HG02610 (cell line): Measurements from ENCODE around the gene SPECC1.
"Not testable (repeated sequence)": the region's sequence is repeated elsewhere in the genome, so short reads cannot be mapped to it uniquely, and the experiment has no call there.

Experiments
- ATAC-seq: cut with Tn5 transposase; IDR thresholded peaks from one replicate; pipeline ENCODE4 v1.9.1; 2021; ENCODE audit warnings: mild to moderate bottlenecking, moderate library complexity; ENCODE audit not compliant: unreplicated experiment

The SPECC1 gene

GRCh38 chr17:20300436-20300934 is 291.3 kb downstream of the SPECC1 start:
- ATAC-seq, result no peak

DNA sequence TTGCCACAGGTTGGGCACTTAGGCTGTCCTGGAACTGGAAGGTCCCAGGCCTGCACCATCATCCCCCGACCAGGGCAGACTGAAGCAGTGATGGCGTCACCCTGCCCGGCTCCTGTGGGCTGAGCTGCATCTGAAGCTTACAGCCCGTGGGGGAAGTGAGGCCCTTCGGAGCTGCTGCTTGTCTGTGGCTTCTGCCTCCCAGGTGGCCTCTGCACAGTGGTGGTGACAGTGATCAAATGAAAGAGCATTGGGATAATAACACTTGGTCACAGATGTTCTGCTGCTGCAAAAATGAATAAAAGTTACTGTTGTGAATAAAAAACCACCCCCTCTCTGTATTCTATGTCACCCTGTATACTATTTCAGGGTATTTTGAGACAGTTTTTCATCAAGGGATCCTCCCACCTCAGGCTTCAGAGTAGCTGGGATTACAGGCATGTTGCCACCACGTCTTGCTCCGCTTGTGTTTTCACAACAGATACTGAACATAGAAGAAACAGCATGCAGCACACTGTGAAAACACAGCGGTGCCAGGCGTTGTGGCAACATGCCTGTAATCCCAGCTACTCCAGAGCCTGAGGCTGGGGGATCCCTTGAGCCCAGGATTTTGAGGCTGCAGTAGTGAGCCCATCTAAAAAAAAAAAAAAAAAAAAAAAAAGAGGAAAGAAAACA is 293.2 kb downstream of the SPECC1 start:
- no peak for ATAC-seq

GRCh38 chr17:20304961-20305360 is 295.8 kb downstream of the SPECC1 start:
- no peak for ATAC-seq

DNA sequence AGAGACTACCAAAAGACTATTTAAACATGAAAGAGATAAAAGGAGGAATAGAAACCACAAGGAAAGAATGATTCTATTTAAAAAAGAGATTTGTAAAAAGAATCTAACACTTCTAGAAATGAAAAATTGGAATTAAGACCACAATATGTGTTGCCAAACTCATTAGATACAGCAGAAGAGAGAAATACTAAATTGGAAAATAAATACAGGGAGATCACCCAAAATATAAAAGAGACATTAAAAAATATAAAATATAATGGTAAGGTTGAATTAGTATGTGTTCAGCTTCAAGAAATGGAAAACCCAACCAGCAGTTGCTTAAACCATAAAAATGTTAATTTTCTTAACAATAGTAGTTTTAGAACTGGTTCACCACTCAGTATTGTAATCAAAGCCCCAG is 297.8 kb downstream of the SPECC1 start:
- ATAC-seq, result no peak

DNA sequence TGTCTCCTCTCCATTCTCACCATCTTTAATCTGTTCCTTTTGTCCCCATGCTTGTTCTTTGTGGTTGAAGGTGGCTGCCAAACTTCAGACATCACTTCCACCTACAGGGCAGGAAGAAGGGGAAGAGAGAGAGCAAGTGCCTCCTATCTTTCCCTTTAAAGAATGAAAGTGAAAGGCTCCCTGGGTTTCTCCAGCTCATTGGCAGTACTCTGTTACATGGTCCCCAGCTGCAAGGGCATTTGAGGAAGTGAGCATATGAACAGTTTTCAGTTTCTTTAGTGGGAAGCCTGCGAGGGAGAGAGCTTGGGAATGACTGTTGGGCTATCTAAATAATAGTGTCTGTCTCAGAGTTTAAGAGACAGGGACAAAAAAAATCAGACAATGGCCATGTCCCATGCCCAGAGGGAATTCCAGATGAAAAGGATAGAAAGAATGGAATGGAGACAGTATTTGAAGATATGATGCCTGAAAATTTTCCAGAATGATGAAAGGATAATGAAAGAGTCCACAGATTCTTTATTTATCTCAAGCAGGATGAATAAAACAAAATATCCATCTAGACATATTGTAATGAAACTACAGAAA is 298.3 kb downstream of the SPECC1 start:
- no peak for ATAC-seq

GRCh38 chr17:20310481-20310880 is 301.3 kb downstream of the SPECC1 start:
- no peak for ATAC-seq

DNA sequence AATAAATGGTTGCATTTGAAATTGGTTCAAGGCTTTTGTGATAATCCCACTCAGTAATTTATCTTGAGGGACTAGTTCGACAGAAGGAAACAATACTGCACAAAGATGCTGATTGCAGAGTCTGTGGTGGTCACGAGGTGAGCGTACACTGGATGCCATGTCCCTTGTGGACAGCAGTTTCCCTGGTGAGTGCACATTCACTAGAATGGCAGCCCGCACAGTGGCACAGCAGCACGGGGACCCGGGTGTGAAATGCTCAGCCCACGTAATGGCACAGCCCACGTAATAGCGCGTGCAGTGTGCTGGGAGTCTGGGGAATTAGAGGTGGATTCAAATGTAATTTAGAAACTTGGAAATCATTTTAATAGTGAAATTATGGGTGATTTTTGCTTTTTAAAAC is 304.1 kb downstream of the SPECC1 start:
- no peak for ATAC-seq

- ATAC-seq, result no peak
Observed at GRCh38 chr17:20313891-20314290, 304.7 kb downstream of the SPECC1 start.

DNA sequence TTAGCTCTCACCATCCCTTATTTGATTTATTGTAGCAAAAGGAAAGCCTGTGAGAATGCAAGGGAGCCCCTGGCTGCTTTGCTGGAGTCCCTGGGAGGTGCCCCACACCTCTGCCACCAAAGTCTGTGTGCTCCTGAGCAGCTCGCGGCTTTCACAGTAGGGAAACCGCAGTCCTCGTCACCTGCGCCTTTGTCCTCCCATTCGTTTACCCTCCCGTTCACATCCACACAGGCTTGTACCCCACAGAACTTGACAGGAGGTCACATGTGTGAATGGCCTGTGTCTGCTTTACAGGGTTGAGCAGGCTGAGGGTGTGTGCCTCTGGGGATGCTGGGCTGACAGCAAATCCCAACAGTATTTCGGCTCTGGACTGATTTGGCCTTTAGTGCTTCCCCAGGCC is 305.7 kb downstream of the SPECC1 start:
- ATAC-seq, result no peak

GRCh38 chr17:20315311-20315710 is 306.2 kb downstream of the SPECC1 start:
- no peak for ATAC-seq

DNA sequence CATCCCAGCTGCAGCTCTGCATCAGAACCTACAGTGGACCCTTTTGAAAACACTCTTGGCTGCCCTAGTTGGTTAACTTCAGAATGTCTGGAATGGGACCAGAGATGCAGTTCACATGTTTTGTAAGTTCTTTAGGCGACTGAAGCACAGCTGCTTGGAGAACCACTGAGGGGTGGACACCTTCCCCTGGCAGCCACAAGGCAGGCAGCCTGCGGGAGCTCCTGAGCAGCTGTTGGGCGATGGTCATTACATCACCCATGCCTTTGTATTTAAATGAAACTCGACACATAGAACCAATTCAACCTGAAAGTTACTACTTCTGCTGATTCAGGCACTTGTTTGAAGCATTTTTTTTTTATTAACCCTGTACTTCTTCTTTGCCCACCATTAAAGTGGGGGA is 306.7 kb downstream of the SPECC1 start:
- no peak for ATAC-seq

DNA sequence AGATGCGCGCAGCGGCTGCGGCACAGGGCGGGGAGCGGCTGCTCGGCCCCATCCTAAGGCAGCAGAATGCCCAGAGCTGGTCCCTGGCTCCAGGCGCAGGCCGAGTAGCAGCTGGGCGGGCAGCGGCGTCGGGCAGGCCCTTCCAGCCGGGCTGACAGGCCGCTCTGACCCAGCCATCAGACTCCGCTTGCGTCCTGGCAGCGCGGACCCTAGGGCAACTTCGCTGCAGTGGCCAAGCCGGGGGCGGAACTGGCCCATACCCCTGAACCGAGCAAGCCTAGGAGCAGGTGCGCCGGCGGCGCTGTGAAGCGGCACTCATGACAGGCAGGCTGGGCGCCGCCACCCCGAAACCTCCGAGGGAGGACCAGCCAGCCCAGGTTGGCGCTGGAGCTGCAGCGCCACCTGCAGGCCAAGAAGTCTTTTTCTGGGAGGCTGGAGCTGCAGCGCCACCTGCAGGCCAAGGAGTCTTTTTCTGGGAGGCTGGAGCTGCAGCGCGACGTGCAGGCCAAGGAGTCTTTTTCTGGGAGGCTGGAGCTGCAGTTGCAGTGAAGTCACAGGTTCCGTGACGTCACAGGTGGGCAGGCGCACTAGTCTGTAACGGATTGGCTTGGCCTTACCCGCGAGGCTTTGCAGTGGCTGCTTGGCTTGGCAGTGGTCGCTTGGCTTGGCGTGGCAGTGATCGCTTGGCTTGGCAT is 311.5 kb downstream of the SPECC1 start:
- ATAC-seq, result peak; percentile 75

DNA sequence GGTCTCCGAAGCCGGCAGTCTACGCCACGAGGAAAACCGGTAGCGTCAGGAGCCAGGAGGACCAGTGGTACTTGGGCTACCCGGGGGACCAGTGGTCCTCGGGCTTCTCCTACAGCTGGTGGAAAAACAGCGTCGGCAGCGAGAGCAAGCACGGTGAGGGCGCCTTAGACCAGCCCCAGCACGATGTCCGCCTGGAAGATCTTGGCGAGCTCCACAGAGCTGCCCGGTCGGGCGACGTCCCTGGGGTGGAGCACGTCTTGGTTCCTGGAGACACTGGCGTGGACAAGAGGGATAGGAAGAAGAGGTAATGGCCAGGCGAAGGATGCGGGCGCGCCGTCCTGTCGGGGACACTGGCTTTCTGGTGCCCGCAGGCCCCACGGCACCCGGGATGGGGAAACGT is 312.2 kb downstream of the SPECC1 start:
- ATAC-seq, result not testable (repeated sequence)

DNA sequence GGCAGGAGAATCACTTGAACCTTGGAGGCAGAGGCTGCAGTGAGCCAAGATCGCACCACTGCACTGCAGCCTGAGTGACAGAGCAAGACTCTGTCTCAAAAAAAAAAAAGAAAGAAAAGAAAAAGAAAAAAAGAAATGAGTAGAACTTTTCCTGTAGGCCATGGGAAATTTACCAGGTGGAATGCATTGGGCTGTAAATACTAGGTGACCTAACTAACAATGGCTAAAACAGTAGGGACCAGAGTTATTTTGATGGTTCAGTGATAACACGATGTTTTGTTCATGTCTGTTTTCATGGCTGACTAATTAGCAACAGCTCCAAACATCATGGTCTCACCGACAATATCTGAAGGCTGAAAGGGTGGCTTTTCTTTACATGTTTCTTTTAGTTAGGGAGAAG is 318.6 kb downstream of the SPECC1 start:
- ATAC-seq, result not testable (repeated sequence)

- ATAC-seq, result not testable (repeated sequence)
Observed at GRCh38 chr17:20351405-20351804, 342.2 kb downstream of the SPECC1 start.

DNA sequence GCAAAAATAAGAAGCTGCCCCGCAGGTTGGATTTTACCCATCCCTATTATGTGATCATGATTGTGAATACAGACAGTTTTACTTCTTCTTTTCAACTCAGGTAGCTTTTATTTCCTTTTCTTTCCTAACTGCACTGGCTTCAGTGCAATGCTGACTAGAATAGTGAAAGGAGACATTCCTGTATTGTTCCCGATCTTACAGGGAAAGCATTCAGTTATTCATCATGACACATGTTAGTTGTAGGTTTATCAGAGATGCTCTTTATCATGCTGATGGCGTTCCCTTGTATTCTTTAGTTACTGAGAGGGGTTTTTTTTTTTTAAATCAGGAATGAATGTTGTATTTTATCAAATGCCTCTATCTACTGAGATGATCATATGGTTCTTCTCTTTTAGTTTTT is 343.4 kb downstream of the SPECC1 start:
- not testable (repeated sequence) for ATAC-seq

GRCh38 chr17:20363846-20364245 is 354.7 kb downstream of the SPECC1 start:
- ATAC-seq, result not testable (repeated sequence)
